CD14-positive monocyte (primary cell): ENCODE measurements around the gene RAD23A. TPM values are rescaled to one million over a fixed set of nuclear protein-coding genes. Genes with fewer than 3 reads are reported as not detected.
"Not testable (repeated sequence)": the region's sequence is repeated elsewhere in the genome, so short reads cannot be mapped to it uniquely, and the experiment has no call there.

Source experiments
- DNase-seq, 3 donors: peaks; one replicate each; pipeline ENCODE4 v3.0.0-alpha.2; 2011 to 2022
- H2AFZ ChIP-seq: 2 replicates; pipeline ENCODE4 v1.6.0; 2012; ENCODE audit warnings: mild to moderate bottlenecking, low read depth, low read length, inconsistent platforms; ENCODE audit not compliant: insufficient read depth, poor library complexity, severe bottlenecking
- H3K27ac ChIP-seq, 2 donors: 1 replicate in 1 of 2; 2 replicates in 1 of 2; pipeline ENCODE4 v1.5.1; 2012 to 2013; ENCODE audit warnings: low read length in 2 of 2, control low read depth in 1 of 2, inconsistent platforms in 1 of 2, low read depth in 1 of 2, mild to moderate bottlenecking in 1 of 2
- H3K27me3 ChIP-seq, 2 donors: one replicate each; pipeline versions ENCODE4 v1.6.0 to v1.6.1; 2011 to 2013; ENCODE audit warnings: low read length in 2 of 2; ENCODE audit not compliant: control insufficient read depth in 2 of 2, insufficient read depth in 2 of 2
- H3K36me3 ChIP-seq, 2 donors: replicated peaks in 1 of 2; 1 replicate in 1 of 2; 2 replicates in 1 of 2; pipeline versions ENCODE4 v1.5.1 to v1.6.1; 2012 to 2013; ENCODE audit warnings: low read length in 2 of 2, control low read depth in 1 of 2, inconsistent platforms in 1 of 2, mild to moderate bottlenecking in 1 of 2; ENCODE audit not compliant: insufficient read depth in 2 of 2, control insufficient read depth in 1 of 2
- H3K4me1 ChIP-seq, 2 donors: 1 replicate in 1 of 2; 2 replicates in 1 of 2; pipeline versions ENCODE4 v1.5.1 to v1.6.1; 2012 to 2013; ENCODE audit warnings: low read length in 2 of 2, control low read depth in 1 of 2, inconsistent platforms in 1 of 2, mild to moderate bottlenecking in 1 of 2, moderate library complexity in 1 of 2; ENCODE audit not compliant: insufficient read depth in 2 of 2, control insufficient read depth in 1 of 2
- H3K4me2 ChIP-seq: replicated peaks from 2 replicates; pipeline ENCODE3; 2012; ENCODE audit warnings: low read length, moderate library complexity, mild to moderate bottlenecking; ENCODE audit not compliant: poor library complexity, severe bottlenecking; ENCODE audit errors: extremely low read depth
- H3K4me3 ChIP-seq, 3 experiments: fragments of 200-600 bp in 1 of 3; sonication (generic) in 1 of 3; replicated peaks in 1 of 3; 1 replicate in 2 of 3; 2 replicates in 1 of 3; pipeline ENCODE4 v1.5.1; 2011 to 2013; ENCODE audit warnings: low read length in 3 of 3, mild to moderate bottlenecking in 3 of 3, control low read depth in 2 of 3, low read depth in 2 of 3, inconsistent platforms in 1 of 3, moderate library complexity in 1 of 3
- H3K79me2 ChIP-seq: 2 replicates; pipeline ENCODE4 v1.6.0; 2012; ENCODE audit warnings: mild to moderate bottlenecking, control low read depth, inconsistent platforms, low read length, moderate library complexity; ENCODE audit not compliant: insufficient read depth
- H3K9ac ChIP-seq: 2 replicates; pipeline ENCODE4 v1.6.0; 2017; ENCODE audit warnings: low read length, mild to moderate bottlenecking; ENCODE audit not compliant: insufficient read depth, poor library complexity, severe bottlenecking
- H3K9me3 ChIP-seq, 2 donors: replicated peaks in 1 of 2; 1 replicate in 1 of 2; 2 replicates in 1 of 2; pipeline versions ENCODE4 v1.5.1 to v1.6.1; 2012 to 2013; ENCODE audit warnings: low read length in 2 of 2, control low read depth in 1 of 2; ENCODE audit not compliant: control insufficient read depth in 1 of 2, insufficient read depth in 1 of 2
- H4K20me1 ChIP-seq: 2 replicates; pipeline ENCODE4 v1.6.0; 2012; ENCODE audit warnings: mild to moderate bottlenecking, low read length, control low read depth, moderate library complexity; ENCODE audit not compliant: insufficient read depth
- H3K27ac Mint-ChIP-seq, 7 donors: one replicate each; pipeline ENCODE4 v1.8.0; 2020; ENCODE audit warnings: mild to moderate bottlenecking in 7 of 7, mixed read lengths in 7 of 7, moderate library complexity in 6 of 7, inconsistent platforms in 2 of 7
- H3K27me3 Mint-ChIP-seq, 3 donors: one replicate each; pipeline ENCODE4 v1.8.0; 2021 to 2022; ENCODE audit warnings: low read depth in 3 of 3, mild to moderate bottlenecking in 3 of 3, mixed read lengths in 3 of 3, moderate library complexity in 3 of 3, inconsistent platforms in 1 of 3
- H3K36me3 Mint-ChIP-seq, 2 donors: one replicate each; pipeline ENCODE4 v1.8.0; 2020; ENCODE audit warnings: mixed read lengths in 2 of 2, inconsistent platforms in 1 of 2, mild to moderate bottlenecking in 1 of 2
- H3K4me1 Mint-ChIP-seq: one replicate; pipeline ENCODE4 v1.8.0; 2020; ENCODE audit warnings: mild to moderate bottlenecking, mixed read lengths
- H3K4me3 Mint-ChIP-seq, 2 donors: one replicate each; pipeline ENCODE4 v1.8.0; 2020; ENCODE audit warnings: mild to moderate bottlenecking in 2 of 2, mixed read lengths in 2 of 2, moderate library complexity in 1 of 2
- H3K9me3 Mint-ChIP-seq, 7 donors: one replicate each; pipeline ENCODE4 v1.8.0; 2020 to 2022; ENCODE audit warnings: mixed read lengths in 7 of 7, mild to moderate bottlenecking in 6 of 7, moderate library complexity in 6 of 7, inconsistent platforms in 2 of 7
- WGBS: methylation state at CpG from one replicate; pipeline ENCODE4 v1.1.5; 2013; ENCODE audit warnings: missing lambda C conversion rate; ENCODE audit not compliant: insufficient coverage; 5-methylcytosine and 5-hydroxymethylcytosine counted together
- intact Hi-C, 2 donors: fragments of 100-400 bp; cut with micrococcal nuclease; formaldehyde crosslinking; loops; one replicate each; pipeline versions ENCODE4 v1.15.0 to v1.15.1; 2023
- polyA plus RNA-seq, 3 donors: library from polyadenylated mRNA; depleted of rRNA in 1 of 3; unstranded in 2 of 3; stranded (reverse) in 1 of 3; fragments of 300-500 nt in 2 of 3; fragments of >200 nt in 1 of 3; fragmentation: Illumina TruSeq in 2 of 3; gene quantifications; 1 replicate in 2 of 3; 2 replicates in 1 of 3; pipeline ENCODE4 v1.2.3, GENCODE V29; 2012 to 2021
- TF ChIP-seq, protein P1 (sequence below): fragments of 200-600 bp; IDR thresholded peaks from one replicate; pipeline ENCODE4 v1.8.0; 2022; ENCODE audit warnings: antibody characterized with exemption, mild to moderate bottlenecking

Gene RAD23A
- polyA plus RNA-seq, 3 donors, result 45.5 to 88.0 (median 55.3) TPM

DNA sequence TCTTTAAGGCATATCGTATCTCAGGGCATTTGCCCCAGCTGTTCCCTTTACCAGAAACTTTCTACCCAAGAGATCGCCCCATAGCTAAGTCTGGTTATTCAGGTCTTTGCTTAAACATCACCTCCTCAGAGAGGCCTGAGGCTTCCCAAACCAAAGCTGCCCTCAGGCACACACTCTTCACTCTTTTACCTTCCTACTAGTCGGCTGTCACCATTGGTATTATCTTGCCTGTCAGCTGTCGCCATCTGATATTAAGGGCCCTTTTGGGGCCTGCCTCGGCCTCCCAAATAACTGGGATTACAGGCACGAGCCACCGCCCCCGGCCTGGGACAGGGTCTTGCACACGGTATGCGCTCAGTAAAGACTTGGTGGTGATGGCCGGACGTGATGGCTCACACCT is 10.3 kb downstream of the RAD23A start:
- Histone ChIP-seq H3K4me1 (peaks cover 31 to 45% of the 10 kb centered on the region in 2 donors), H3K27me3 (no peaks in the 10 kb centered on the region), H3K9ac (no peak overlapping the region), H3K4me3 (peak overlapping the region in 1 of 3 experiments; percentile 88), H3K4me2 (peak overlapping the region; percentile 92), H2AFZ (no peak overlapping the region), H4K20me1 (no peaks in the 10 kb centered on the region), H3K27ac (peak overlapping the region; percentile 41 to 85), H3K9me3 (no peaks in the 10 kb centered on the region), H3K36me3 (peaks cover 17 to 35% of the 10 kb centered on the region in 2 donors), H3K79me2 (peaks cover 50% of the 10 kb centered on the region)
- TF ChIP-seq, protein P1, sequence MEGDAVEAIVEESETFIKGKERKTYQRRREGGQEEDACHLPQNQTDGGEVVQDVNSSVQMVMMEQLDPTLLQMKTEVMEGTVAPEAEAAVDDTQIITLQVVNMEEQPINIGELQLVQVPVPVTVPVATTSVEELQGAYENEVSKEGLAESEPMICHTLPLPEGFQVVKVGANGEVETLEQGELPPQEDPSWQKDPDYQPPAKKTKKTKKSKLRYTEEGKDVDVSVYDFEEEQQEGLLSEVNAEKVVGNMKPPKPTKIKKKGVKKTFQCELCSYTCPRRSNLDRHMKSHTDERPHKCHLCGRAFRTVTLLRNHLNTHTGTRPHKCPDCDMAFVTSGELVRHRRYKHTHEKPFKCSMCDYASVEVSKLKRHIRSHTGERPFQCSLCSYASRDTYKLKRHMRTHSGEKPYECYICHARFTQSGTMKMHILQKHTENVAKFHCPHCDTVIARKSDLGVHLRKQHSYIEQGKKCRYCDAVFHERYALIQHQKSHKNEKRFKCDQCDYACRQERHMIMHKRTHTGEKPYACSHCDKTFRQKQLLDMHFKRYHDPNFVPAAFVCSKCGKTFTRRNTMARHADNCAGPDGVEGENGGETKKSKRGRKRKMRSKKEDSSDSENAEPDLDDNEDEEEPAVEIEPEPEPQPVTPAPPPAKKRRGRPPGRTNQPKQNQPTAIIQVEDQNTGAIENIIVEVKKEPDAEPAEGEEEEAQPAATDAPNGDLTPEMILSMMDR, result no peak
- peak overlapping the region; percentile 79 to 87 for H3K4me3 Mint-ChIP-seq
- H3K27ac Mint-ChIP-seq, result peak overlapping the region in 6 of 7 donors; percentile 35 to 83 (median 64)
- DNase-seq, result no peak
- H3K36me3 Mint-ChIP-seq, result peaks cover 19 to 35% of the 10 kb centered on the region in 2 donors
- peaks cover 46% of the 10 kb centered on the region for H3K4me1 Mint-ChIP-seq
- WGBS, result 82% methylated on average over 12 of the region's 12 CpGs
- no peaks in the 10 kb centered on the region for H3K9me3 Mint-ChIP-seq
- intact Hi-C loops, result no loop called here
- H3K27me3 Mint-ChIP-seq, result peaks cover 0 to 1% (median 0%) of the 10 kb centered on the region in 3 donors

DNA sequence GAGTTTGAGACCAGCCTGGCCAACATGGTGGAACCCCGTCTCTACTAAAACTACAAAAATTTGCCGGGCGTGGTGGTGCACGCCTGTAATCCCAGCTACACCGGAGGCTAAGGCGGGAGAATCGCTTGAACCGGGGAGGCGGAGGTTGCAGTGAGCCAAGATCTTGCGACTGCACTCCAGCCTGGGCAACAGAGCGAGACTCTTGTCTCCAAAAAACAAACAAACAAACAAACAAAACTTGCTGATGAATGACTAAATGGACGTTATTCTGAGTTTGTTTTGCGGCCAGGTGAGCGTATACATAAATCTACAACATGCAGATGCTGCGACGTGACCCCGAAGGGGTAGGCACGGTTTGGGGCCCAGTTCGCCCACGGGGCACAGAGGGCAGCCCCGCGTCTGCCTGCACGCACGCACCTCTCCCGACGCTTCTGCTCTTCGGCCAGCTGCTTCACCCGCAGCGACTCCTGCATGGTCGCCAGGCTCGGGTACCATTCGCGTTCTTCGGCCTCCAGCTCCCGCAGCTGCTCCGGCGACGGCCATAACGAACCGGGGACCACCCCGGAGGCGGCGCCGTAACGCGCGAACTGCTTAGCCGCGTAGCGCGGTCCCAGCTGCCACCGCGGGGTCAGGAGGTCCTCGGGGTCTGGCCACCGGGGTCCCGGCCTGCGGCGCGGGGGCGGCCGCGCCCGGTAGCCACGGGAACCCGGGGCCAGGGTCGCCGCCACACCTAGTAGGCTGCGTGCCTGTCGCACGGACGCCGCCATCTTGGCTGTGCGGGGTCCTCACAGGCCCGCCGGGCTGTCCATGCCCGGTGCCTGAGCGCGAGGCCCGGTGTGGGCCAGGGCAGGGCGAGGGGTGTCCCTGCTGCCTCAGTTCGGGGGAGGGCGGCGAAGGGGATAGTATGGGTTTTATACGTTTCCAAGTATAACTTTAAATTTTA is 11.1 kb downstream of the RAD23A start, which contains the start of gene GADD45GIP1:
TSS of gene GADD45GIP1 (minus strand) at position 778 of the 943 bp plus-strand sequence. CDS start at position 767, 11 bp downstream.
- Histone ChIP-seq H3K4me1 (peaks cover 31 to 45% of the 10 kb centered on the region in 2 donors), H3K4me3 (peak within 1 kb of the TSS; percentile 70 to 88 (median 84)), H4K20me1 (no peaks in the 10 kb centered on the region), H3K27me3 (no peaks in the 10 kb centered on the region), H3K4me2 (peak within 1 kb of the TSS; percentile 92), H2AFZ (peak within 1 kb of the TSS; percentile 85), H3K79me2 (peaks cover 46% of the 10 kb centered on the region), H3K9ac (peak within 1 kb of the TSS; percentile 85), H3K27ac (peak within 1 kb of the TSS; percentile 41 to 85), H3K36me3 (peaks cover 15 to 28% of the 10 kb centered on the region in 2 donors), H3K9me3 (no peaks in the 10 kb centered on the region)
- Mint-ChIP-seq H3K27ac (peak within 1 kb of the TSS; percentile 72 to 91 (median 83)), H3K4me3 (peak within 1 kb of the TSS; percentile 81 to 87), H3K4me1 (peaks cover 44% of the 10 kb centered on the region), H3K27me3 (peaks cover 0 to 3% (median 1%) of the 10 kb centered on the region in 3 donors), H3K36me3 (peaks cover 13 to 27% of the 10 kb centered on the region in 2 donors), H3K9me3 (no peaks in the 10 kb centered on the region)
- intact Hi-C loops, result no loop called here
- peak; percentile 66 to 69 (median 69) for DNase-seq
- TF ChIP-seq, protein P1, result no peak
- 4% methylated on average over 70 of the region's 84 CpGs for WGBS

DNA sequence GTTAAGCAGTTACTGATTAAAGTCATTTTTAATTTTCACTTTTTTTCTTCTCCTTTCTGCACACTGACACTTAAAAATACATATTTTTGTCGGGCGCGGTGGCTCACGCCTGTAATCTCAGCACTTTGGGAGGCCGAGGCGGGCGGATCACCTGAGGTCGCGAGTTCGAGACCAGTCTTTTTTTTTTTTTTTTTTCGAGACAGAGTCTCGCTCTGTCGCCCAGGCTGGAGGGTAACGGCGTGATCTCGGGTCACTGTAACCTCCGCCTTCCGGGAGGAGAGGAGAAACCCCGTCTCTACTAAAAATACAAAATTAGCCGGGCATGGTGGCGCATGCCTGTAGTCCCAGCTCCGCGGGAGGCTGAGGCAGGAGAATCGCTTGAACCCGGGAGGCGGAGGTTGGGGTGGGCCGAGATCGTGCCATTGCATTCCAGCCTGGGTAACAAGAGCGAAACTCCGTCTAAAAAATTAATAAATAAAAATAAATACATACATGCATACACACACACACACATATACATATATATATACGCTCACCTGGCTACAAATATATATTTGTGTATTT is 11.8 kb downstream of the RAD23A start:
- H3K27me3 Mint-ChIP-seq, intact Hi-C loops, H3K9me3 ChIP-seq, DNase-seq, H3K9me3 Mint-ChIP-seq, H4K20me1 ChIP-seq, H3K27me3 ChIP-seq: not testable (repeated sequence)
- H3K36me3 ChIP-seq, result peaks cover 9 to 20% of the 10 kb centered on the region in 2 donors
- peak overlapping the region; percentile 26 to 85 for H3K27ac ChIP-seq
- Mint-ChIP-seq H3K27ac (peak overlapping the region; percentile 58 to 91 (median 83)), H3K36me3 (peaks cover 9 to 20% of the 10 kb centered on the region in 2 donors), H3K4me1 (peaks cover 40% of the 10 kb centered on the region), H3K4me3 (peak overlapping the region; percentile 81 to 87)
- H3K4me2 ChIP-seq, result peak overlapping the region; percentile 92
- peak overlapping the region; percentile 85 for H3K9ac ChIP-seq
- H3K4me1 ChIP-seq, result peaks cover 28 to 40% of the 10 kb centered on the region in 2 donors
- peak overlapping the region; percentile 70 to 88 (median 84) for H3K4me3 ChIP-seq
- 34% methylated on average over 10 of the region's 31 CpGs for WGBS
- peaks cover 44% of the 10 kb centered on the region for H3K79me2 ChIP-seq
- H2AFZ ChIP-seq, result peak overlapping the region; percentile 85
